SW480 (cell line): ENCODE results near the gene ERC2.

ENCODE experiments used
- DNase-seq: peaks from one replicate; pipeline ENCODE4 v3.0.0-alpha.2; 2016; ENCODE audit warnings: low spot score

The ERC2 gene

GRCh38 chr3:55929154-55929869, 539.0 kb downstream of the ERC2 start:
- no peak for DNase-seq

GRCh38 chr3:55923626-55924025, 544.6 kb downstream of the ERC2 start:
- DNase-seq = no peak

- no peak for DNase-seq
These were observed 545.1 kb downstream of the ERC2 start for GRCh38 chr3:55923207-55923606.

- DNase-seq = no peak
These were observed 555.4 kb downstream of the ERC2 start for GRCh38 chr3:55912880-55913279.

GRCh38 chr3:55911266-55911665, 557.0 kb downstream of the ERC2 start:
- no peak for DNase-seq

GRCh38 chr3:55910543-55910942, 557.7 kb downstream of the ERC2 start:
- no peak for DNase-seq

- DNase-seq = no peak
These were observed 558.9 kb downstream of the ERC2 start for GRCh38 chr3:55909373-55909772.

GRCh38 chr3:55907616-55908015, 560.7 kb downstream of the ERC2 start:
- no peak for DNase-seq

- no peak for DNase-seq
These were observed 561.4 kb downstream of the ERC2 start for GRCh38 chr3:55906896-55907295.

GRCh38 chr3:55904716-55905115, 563.6 kb downstream of the ERC2 start:
- no peak for DNase-seq

- DNase-seq = no peak
These were observed 564.6 kb downstream of the ERC2 start for GRCh38 chr3:55903680-55904079.

- no peak for DNase-seq
These were observed 565.9 kb downstream of the ERC2 start for GRCh38 chr3:55902221-55902900.

GRCh38 chr3:55899887-55900286, 568.4 kb downstream of the ERC2 start:
- DNase-seq = peak; percentile 22

GRCh38 chr3:55897573-55898224, 570.6 kb downstream of the ERC2 start:
- peak; percentile 29 for DNase-seq

GRCh38 chr3:55895897-55896566, 572.2 kb downstream of the ERC2 start:
- DNase-seq = no peak

GRCh38 chr3:55894605-55895004, 573.7 kb downstream of the ERC2 start:
- DNase-seq = no peak

- no peak for DNase-seq
These were observed 575.1 kb downstream of the ERC2 start for GRCh38 chr3:55893045-55893664.

GRCh38 chr3:55891106-55891505, 577.2 kb downstream of the ERC2 start:
- DNase-seq = peak; percentile 66

GRCh38 chr3:55888282-55888885, 579.9 kb downstream of the ERC2 start:
- no peak for DNase-seq

- peak; percentile 49 for DNase-seq
These were observed 582.5 kb downstream of the ERC2 start for GRCh38 chr3:55885721-55886120.

GRCh38 chr3:55884491-55885285, 583.6 kb downstream of the ERC2 start:
- no peak for DNase-seq
